IgD-negative memory B cell (primary cell): ENCODE data around the gene CSAG3. TPM values are rescaled to one million over a fixed set of nuclear protein-coding genes. Genes with fewer than 3 reads are reported as not detected.
"Not testable (repeated sequence)": the region's sequence is repeated elsewhere in the genome, so short reads cannot be mapped to it uniquely, and the experiment has no call there.

Source experiments
- H3K27ac Mint-ChIP-seq, 3 donors: one replicate each; pipeline ENCODE4 v1.8.0; 2020 to 2022; ENCODE audit warnings: mild to moderate bottlenecking in 3 of 3, mixed read lengths in 3 of 3, moderate library complexity in 1 of 3
- H3K27me3 Mint-ChIP-seq: one replicate; pipeline ENCODE4 v1.8.0; 2021; ENCODE audit warnings: mixed read lengths
- H3K36me3 Mint-ChIP-seq: one replicate; pipeline ENCODE4 v1.8.0; 2020; ENCODE audit warnings: mild to moderate bottlenecking, mixed read lengths
- H3K4me1 Mint-ChIP-seq, 3 donors: one replicate each; pipeline ENCODE4 v1.8.0; 2020 to 2022; ENCODE audit warnings: mixed read lengths in 3 of 3, mild to moderate bottlenecking in 1 of 3
- H3K4me3 Mint-ChIP-seq, 4 donors: one replicate each; pipeline ENCODE4 v1.8.0; 2020 to 2022; ENCODE audit warnings: mild to moderate bottlenecking in 4 of 4, mixed read lengths in 4 of 4, moderate library complexity in 3 of 4
- H3K9me3 Mint-ChIP-seq, 3 donors: one replicate each; pipeline ENCODE4 v1.8.0; 2020 to 2021; ENCODE audit warnings: mixed read lengths in 3 of 3, mild to moderate bottlenecking in 1 of 3
- polyA plus RNA-seq: library from polyadenylated mRNA; unstranded; fragments of 300-500 nt; fragmentation: Illumina TruSeq; gene quantifications from one replicate; pipeline ENCODE4 v1.2.3, GENCODE V29; 2021

CSAG3 gene
- polyA plus RNA-seq, 1 donor from 2014 or later, result not detected

DNA sequence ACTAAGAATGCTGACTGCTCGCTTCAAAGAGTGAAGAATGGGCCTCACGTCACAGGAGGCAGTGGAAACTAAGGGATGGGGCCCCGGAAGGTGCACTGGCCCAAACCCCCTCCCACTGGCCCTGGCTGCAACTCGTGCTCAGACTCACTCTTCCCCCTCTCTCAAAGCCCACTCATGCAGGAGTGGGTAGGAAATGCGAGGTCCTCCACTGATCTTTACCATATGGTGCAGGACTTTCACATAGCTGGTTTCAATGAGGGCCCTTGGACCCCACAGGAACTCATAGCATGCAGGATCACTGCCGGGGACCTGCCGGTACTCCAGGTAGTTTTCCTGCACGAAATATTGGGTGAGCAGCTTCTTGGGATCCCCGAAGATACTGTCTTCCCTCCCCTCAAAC, 7.5 kb downstream of the CSAG3 start:
- not testable (repeated sequence) for H3K27ac Mint-ChIP-seq, H3K4me1 Mint-ChIP-seq, H3K27me3 Mint-ChIP-seq, H3K36me3 Mint-ChIP-seq, H3K9me3 Mint-ChIP-seq, H3K4me3 Mint-ChIP-seq

DNA sequence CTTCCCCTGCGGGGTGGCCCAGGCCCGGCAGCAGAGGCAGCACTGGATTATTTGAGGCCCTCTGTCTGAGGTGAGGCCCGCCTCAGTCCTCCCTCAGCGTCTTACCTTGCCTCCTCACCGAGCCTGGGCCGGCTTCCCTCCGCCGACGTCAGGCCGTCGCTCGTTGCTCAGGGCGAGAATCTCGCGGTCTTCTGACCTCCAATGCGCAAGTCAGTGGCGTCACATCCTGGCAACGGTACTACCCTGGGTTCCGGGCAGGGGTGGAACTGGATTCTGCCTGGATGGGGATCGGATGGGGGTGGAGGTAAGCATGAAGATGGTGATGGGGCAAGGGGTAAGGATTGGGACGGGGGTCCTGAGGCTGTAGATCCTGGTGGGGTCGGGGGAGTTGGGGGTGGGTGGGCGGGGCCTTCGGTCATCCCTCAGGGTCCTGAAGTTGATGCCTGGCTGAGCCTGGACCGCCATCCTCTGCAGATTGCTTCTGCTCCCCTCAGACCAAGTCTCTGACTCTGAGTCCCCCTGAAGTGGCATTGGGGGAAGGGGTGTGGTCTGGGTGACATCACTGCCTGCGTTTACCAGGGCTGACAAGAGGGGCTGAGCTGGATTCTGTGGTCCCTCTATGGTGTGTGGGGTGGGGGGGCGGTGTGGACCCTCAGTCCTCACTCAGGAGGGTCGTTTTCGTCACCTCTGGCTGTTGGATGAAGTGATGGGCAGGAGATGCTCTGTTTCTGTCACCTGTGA, 10.7 kb downstream of the CSAG3 start, which contains the start of gene MAGEA6:
Gene MAGEA6 (minus strand): TSS at position 141 of the 741 bp plus-strand sequence. CDS start 2,039 bp downstream, outside the sequence.
- not testable (repeated sequence) for H3K4me3 Mint-ChIP-seq, H3K4me1 Mint-ChIP-seq, H3K36me3 Mint-ChIP-seq, H3K27ac Mint-ChIP-seq, H3K27me3 Mint-ChIP-seq, H3K9me3 Mint-ChIP-seq

DNA sequence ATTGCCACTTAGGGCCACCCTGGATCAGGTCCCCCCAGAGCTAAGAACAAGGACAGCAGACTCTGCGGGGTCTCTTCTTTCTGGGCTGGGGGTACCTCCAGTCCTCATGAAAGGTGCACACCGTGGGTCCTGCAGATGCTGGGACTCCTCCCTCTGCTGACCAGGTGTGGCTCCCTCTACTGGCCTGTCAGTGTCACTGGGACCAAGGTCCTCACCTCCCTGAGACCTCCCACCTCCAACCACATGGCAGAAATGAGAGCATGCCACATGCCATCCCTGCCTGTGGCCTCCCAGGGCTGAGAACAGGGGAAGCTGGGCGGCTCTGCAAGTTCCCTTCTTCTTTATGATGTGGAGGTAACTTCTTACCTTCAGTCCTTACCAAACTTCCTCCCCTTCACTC, 28.0 kb downstream of the CSAG3 start:
- H3K9me3 Mint-ChIP-seq, H3K4me3 Mint-ChIP-seq, H3K27ac Mint-ChIP-seq, H3K4me1 Mint-ChIP-seq, H3K36me3 Mint-ChIP-seq, H3K27me3 Mint-ChIP-seq: not testable (repeated sequence)

DNA sequence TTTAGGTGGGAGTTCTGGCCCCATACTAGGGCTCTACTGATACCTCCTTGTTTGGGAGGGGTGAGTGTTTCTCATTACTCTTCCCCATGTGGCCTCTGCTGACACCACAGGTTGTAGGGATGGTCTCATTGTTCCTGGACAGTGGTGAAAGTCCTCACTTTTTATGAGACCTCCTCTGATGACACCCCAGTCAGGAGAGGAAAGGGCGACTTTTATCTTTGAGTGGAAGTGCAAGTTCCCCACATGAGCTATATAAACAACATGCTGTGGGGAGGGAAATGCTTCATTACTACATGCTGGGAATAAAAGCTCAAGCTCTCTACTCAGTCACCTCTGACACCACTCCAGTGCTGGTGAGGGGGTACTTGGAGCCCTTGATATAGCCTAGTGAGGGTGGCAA, 39.9 kb downstream of the CSAG3 start:
- Mint-ChIP-seq H3K9me3 (no peaks in the 10 kb centered on the region), H3K27me3 (peaks cover 5% of the 10 kb centered on the region), H3K36me3 (peaks cover 2% of the 10 kb centered on the region), H3K4me3 (no peak overlapping the region), H3K27ac (no peak overlapping the region), H3K4me1 (no peaks in the 10 kb centered on the region)

DNA sequence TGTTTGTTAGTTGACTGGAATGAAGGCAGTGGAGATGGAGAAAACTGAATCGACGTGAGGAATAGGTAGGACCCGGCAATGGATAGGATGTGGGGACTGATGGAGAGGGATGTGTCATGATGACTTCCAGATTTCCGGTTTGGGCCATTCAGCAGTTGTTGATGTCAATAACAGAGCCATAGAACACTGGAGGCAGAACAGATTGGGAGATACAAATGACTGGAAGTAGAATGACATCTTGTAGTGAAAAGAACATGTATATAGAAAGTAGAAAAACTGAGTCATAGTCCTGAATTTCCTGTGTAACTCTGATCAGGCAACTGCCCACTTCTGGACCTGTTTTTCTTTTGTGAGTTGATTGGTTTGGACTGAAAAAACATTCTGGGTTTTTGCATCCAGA, 47.0 kb downstream of the CSAG3 start:
- H3K4me1 Mint-ChIP-seq, result no peaks in the 10 kb centered on the region
- H3K27ac Mint-ChIP-seq, result no peak overlapping the region
- peaks cover 2% of the 10 kb centered on the region for H3K36me3 Mint-ChIP-seq
- no peaks in the 10 kb centered on the region for H3K9me3 Mint-ChIP-seq
- peaks cover 12% of the 10 kb centered on the region for H3K27me3 Mint-ChIP-seq
- H3K4me3 Mint-ChIP-seq, result no peak overlapping the region

Other genes with a start within 250 kb of the CSAG3 start
- gene GABRQ, start 121.3 kb upstream of the CSAG3 start, polyA plus RNA-seq, result not detected
- gene MAGEA3, start 60.4 kb upstream of the CSAG3 start, polyA plus RNA-seq, result not detected
- not detected for gene CSAG2, start 49.9 kb upstream of the CSAG3 start, polyA plus RNA-seq
- gene MAGEA2B, start 44.6 kb upstream of the CSAG3 start, polyA plus RNA-seq, result not detected
- not detected for gene CSAG1, start 25.5 kb upstream of the CSAG3 start, polyA plus RNA-seq
- gene MAGEA12, start 25.5 kb upstream of the CSAG3 start, polyA plus RNA-seq, result not detected
- gene MAGEA2, start 5.4 kb upstream of the CSAG3 start, polyA plus RNA-seq, result not detected
- not detected for gene MAGEA6, start 10.5 kb downstream of the CSAG3 start, polyA plus RNA-seq
- 21.3 TPM for gene CETN2, start 71.5 kb downstream of the CSAG3 start, polyA plus RNA-seq
- 11.7 TPM for gene NSDHL, start 71.8 kb downstream of the CSAG3 start, polyA plus RNA-seq
- 2.0 TPM for gene ZNF185, start 138.8 kb downstream of the CSAG3 start, polyA plus RNA-seq
- gene PNMA5, start 234.9 kb downstream of the CSAG3 start, polyA plus RNA-seq, result 0.19 TPM